ENCODE results near the gene TTYH1. TPM values are rescaled to one million over a fixed set of nuclear protein-coding genes. Genes with fewer than 3 reads are reported as not detected.

TTYH1 gene
- total and polyA plus RNA-seq, 12 donors: 0.61 to 4.0 (median 1.6) TPM; not detected in 4

GRCh38 chr19:54420068-54420382 is 4.8 kb downstream of the TTYH1 start:
- Histone ChIP-seq H3K27me3 (peaks cover 30% of the 10 kb centered on the region), H3K4me1 (replicated peaks in 1 of 2) (peaks cover 0 to 5% of the 10 kb centered on the region in 2 donors), H3K36me3 (replicated peaks in 1 of 2) (no peaks in the 10 kb centered on the region), H3K27ac (no peak overlapping the region), H3K9me3 (replicated peaks in 1 of 3) (no peaks in the 10 kb centered on the region), H3K4me3 (no peak overlapping the region)
- 27 to 83% (median 63%) methylated on average over 1 to 10 of the region's 10 CpGs for WGBS, 4 donors
- intact Hi-C loops (cut with DNase I): no loop called here
- no peak for TF ChIP-seq CTCF (IDR thresholded peaks at IDR 0.05)
- no peak for TF ChIP-seq POLR2A (IDR thresholded peaks at IDR 0.05)
- no peak for DNase-seq

- no peak overlapping the region for H3K4me3 ChIP-seq
- no peak for DNase-seq
- intact Hi-C loops (cut with DNase I): no loop called here
- WGBS, 4 donors: 18 to 37% (median 20%) methylated on average over 2 to 37 of the region's 37 CpGs
- no peaks in the 10 kb centered on the region for H3K9me3 ChIP-seq (replicated peaks in 1 of 3)
- H3K27me3 ChIP-seq: peaks cover 25% of the 10 kb centered on the region
- no peak overlapping the region for H3K27ac ChIP-seq
- TF ChIP-seq POLR2A (IDR thresholded peaks at IDR 0.05) (no peak), CTCF (IDR thresholded peaks at IDR 0.05) (no peak)
- H3K4me1 ChIP-seq (replicated peaks in 1 of 2): peaks cover 0 to 5% of the 10 kb centered on the region in 2 donors
- no peaks in the 10 kb centered on the region for H3K36me3 ChIP-seq (replicated peaks in 1 of 2)
Measured at GRCh38 chr19:54420383-54421168, 5.3 kb downstream of the TTYH1 start.

GRCh38 chr19:54421169-54421516 is 5.9 kb downstream of the TTYH1 start:
- no peak overlapping the region for H3K27ac ChIP-seq
- no peak for DNase-seq
- 0 to 44% (median 36%) methylated on average over 1 to 9 of the region's 9 CpGs for WGBS, 4 donors
- H3K36me3 ChIP-seq (replicated peaks in 1 of 2): no peaks in the 10 kb centered on the region
- H3K27me3 ChIP-seq: peaks cover 25% of the 10 kb centered on the region
- intact Hi-C loops (cut with DNase I): no loop called here
- peaks cover 0 to 5% of the 10 kb centered on the region in 2 donors for H3K4me1 ChIP-seq (replicated peaks in 1 of 2)
- H3K9me3 ChIP-seq (replicated peaks in 1 of 3): no peaks in the 10 kb centered on the region
- no peak overlapping the region for H3K4me3 ChIP-seq
- TF ChIP-seq CTCF (IDR thresholded peaks at IDR 0.05) (no peak), POLR2A (IDR thresholded peaks at IDR 0.05) (no peak)

DNA sequence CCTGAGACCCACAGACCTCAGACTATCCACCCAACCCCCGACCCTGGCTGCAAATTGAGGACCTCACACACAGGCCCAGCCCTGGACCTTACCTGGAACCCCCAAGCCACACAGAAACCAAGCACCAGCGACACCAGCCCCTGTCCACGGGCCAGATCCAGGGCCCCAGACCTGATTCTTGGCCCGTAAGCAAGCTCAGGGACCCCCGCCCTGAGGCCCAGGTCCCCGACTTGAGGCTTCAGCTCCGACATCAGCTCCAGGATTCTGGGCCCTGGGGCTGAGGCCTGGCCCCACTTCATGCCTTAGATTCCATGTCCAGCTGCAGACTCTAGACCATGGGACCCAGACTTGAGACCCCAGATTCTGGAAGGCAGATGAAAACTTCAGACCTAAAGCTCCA is 6.3 kb downstream of the TTYH1 start:
- no peaks in the 10 kb centered on the region for H3K9me3 ChIP-seq (replicated peaks in 1 of 3)
- no peak overlapping the region for H3K4me3 ChIP-seq
- peaks cover 0 to 5% of the 10 kb centered on the region in 2 donors for H3K4me1 ChIP-seq (replicated peaks in 1 of 2)
- DNase-seq: no peak
- intact Hi-C loops (cut with DNase I): no loop called here
- 76 to 86% (median 81%) methylated on average over 3 to 7 of the region's 7 CpGs; no CpG with 5 or more reads in 1 of the 4 donors for WGBS, 4 donors
- H3K36me3 ChIP-seq (replicated peaks in 1 of 2): no peaks in the 10 kb centered on the region
- TF ChIP-seq POLR2A (IDR thresholded peaks at IDR 0.05) (no peak), CTCF (IDR thresholded peaks at IDR 0.05) (no peak)
- H3K27me3 ChIP-seq: peaks cover 24% of the 10 kb centered on the region
- no peak overlapping the region for H3K27ac ChIP-seq

Data from adrenal gland (tissue), 12 donors.